ENCODE results near the gene NRAS.
A peak's percentile ranks its signal among the peaks of the same experiment; 100 is the strongest.

NRAS gene

GRCh38 chr1:114720492-114720891, 3.9 kb upstream of the NRAS start:
- Histone ChIP-seq H3K4me1 (ENCODE audit: control insufficient read depth, low read depth, low read length) (peaks cover 2% of the 10 kb centered on the region), H3K27ac (ENCODE audit: low read length) (no peak overlapping the region), H3K4me3 (ENCODE audit: low read length) (no peak overlapping the region), H3K36me3 (ENCODE audit: control insufficient read depth, low read depth, low read length) (peaks cover 77% of the 10 kb centered on the region), H3K9me3 (ENCODE audit: control insufficient read depth, low read depth, low read length) (no peaks in the 10 kb centered on the region), H3K27me3 (ENCODE audit: control insufficient read depth, insufficient read depth, low read length) (no peaks in the 10 kb centered on the region), H3K9ac (ENCODE audit: low read length) (no peak overlapping the region)

- Histone ChIP-seq H3K27me3 (ENCODE audit: control insufficient read depth, insufficient read depth, low read length) (no peaks in the 10 kb centered on the region), H3K36me3 (ENCODE audit: control insufficient read depth, low read depth, low read length) (peaks cover 67% of the 10 kb centered on the region), H3K27ac (ENCODE audit: low read length) (no peak overlapping the region), H3K4me3 (ENCODE audit: low read length) (no peak overlapping the region), H3K9ac (ENCODE audit: low read length) (no peak overlapping the region), H3K9me3 (ENCODE audit: control insufficient read depth, low read depth, low read length) (no peaks in the 10 kb centered on the region), H3K4me1 (ENCODE audit: control insufficient read depth, low read depth, low read length) (peaks cover 3% of the 10 kb centered on the region)
Observed at GRCh38 chr1:114719424-114719787, 2.8 kb upstream of the NRAS start.

- Histone ChIP-seq H3K27ac (ENCODE audit: low read length) (no peak overlapping the region), H3K27me3 (ENCODE audit: control insufficient read depth, insufficient read depth, low read length) (no peaks in the 10 kb centered on the region), H3K4me1 (ENCODE audit: control insufficient read depth, low read depth, low read length) (peaks cover 3% of the 10 kb centered on the region), H3K4me3 (ENCODE audit: low read length) (no peak overlapping the region), H3K36me3 (ENCODE audit: control insufficient read depth, low read depth, low read length) (peaks cover 65% of the 10 kb centered on the region), H3K9me3 (ENCODE audit: control insufficient read depth, low read depth, low read length) (no peaks in the 10 kb centered on the region), H3K9ac (ENCODE audit: low read length) (no peak overlapping the region)
Observed at GRCh38 chr1:114718661-114719423, 2.3 kb upstream of the NRAS start.

- Histone ChIP-seq H3K9ac (ENCODE audit: low read length) (peak overlapping the region; percentile 91), H3K4me3 (ENCODE audit: low read length) (peak overlapping the region; percentile 89), H3K27ac (ENCODE audit: low read length) (peak overlapping the region; percentile 81), H3K4me1 (ENCODE audit: control insufficient read depth, low read depth, low read length) (peaks cover 3% of the 10 kb centered on the region), H3K27me3 (ENCODE audit: control insufficient read depth, insufficient read depth, low read length) (no peaks in the 10 kb centered on the region), H3K9me3 (ENCODE audit: control insufficient read depth, low read depth, low read length) (no peaks in the 10 kb centered on the region), H3K36me3 (ENCODE audit: control insufficient read depth, low read depth, low read length) (peaks cover 60% of the 10 kb centered on the region)
Observed at GRCh38 chr1:114715952-114716303, 643 bp downstream of the NRAS start.

- peaks cover 3% of the 10 kb centered on the region for H3K4me1 ChIP-seq (ENCODE audit: control insufficient read depth, low read depth, low read length)
- no peak overlapping the region for H3K4me3 ChIP-seq (ENCODE audit: low read length)
- no peak overlapping the region for H3K9ac ChIP-seq (ENCODE audit: low read length)
- no peaks in the 10 kb centered on the region for H3K9me3 ChIP-seq (ENCODE audit: control insufficient read depth, low read depth, low read length)
- H3K36me3 ChIP-seq (ENCODE audit: control insufficient read depth, low read depth, low read length) = peaks cover 55% of the 10 kb centered on the region
- no peaks in the 10 kb centered on the region for H3K27me3 ChIP-seq (ENCODE audit: control insufficient read depth, insufficient read depth, low read length)
- no peak overlapping the region for H3K27ac ChIP-seq (ENCODE audit: low read length)
Observed at GRCh38 chr1:114712977-114713376, 3.6 kb downstream of the NRAS start.

GRCh38 chr1:114710360-114710759, 6.2 kb downstream of the NRAS start:
- Histone ChIP-seq H3K27me3 (ENCODE audit: control insufficient read depth, insufficient read depth, low read length) (no peaks in the 10 kb centered on the region), H3K4me3 (ENCODE audit: low read length) (no peak overlapping the region), H3K4me1 (ENCODE audit: control insufficient read depth, low read depth, low read length) (peaks cover under 1% of the 10 kb centered on the region), H3K9ac (ENCODE audit: low read length) (no peak overlapping the region), H3K36me3 (ENCODE audit: control insufficient read depth, low read depth, low read length) (peaks cover 69% of the 10 kb centered on the region), H3K9me3 (ENCODE audit: control insufficient read depth, low read depth, low read length) (no peaks in the 10 kb centered on the region), H3K27ac (ENCODE audit: low read length) (no peak overlapping the region)

GRCh38 chr1:114707604-114708003, 9.0 kb downstream of the NRAS start:
- Histone ChIP-seq H3K4me3 (ENCODE audit: low read length) (no peak overlapping the region), H3K9me3 (ENCODE audit: control insufficient read depth, low read depth, low read length) (no peaks in the 10 kb centered on the region), H3K9ac (ENCODE audit: low read length) (no peak overlapping the region), H3K27ac (ENCODE audit: low read length) (no peak overlapping the region), H3K4me1 (ENCODE audit: control insufficient read depth, low read depth, low read length) (no peaks in the 10 kb centered on the region), H3K27me3 (ENCODE audit: control insufficient read depth, insufficient read depth, low read length) (no peaks in the 10 kb centered on the region), H3K36me3 (ENCODE audit: control insufficient read depth, low read depth, low read length) (peaks cover 54% of the 10 kb centered on the region)

- Histone ChIP-seq H3K4me1 (ENCODE audit: control insufficient read depth, low read depth, low read length) (no peaks in the 10 kb centered on the region), H3K27ac (ENCODE audit: low read length) (no peak overlapping the region), H3K4me3 (ENCODE audit: low read length) (no peak overlapping the region), H3K9me3 (ENCODE audit: control insufficient read depth, low read depth, low read length) (no peaks in the 10 kb centered on the region), H3K27me3 (ENCODE audit: control insufficient read depth, insufficient read depth, low read length) (no peaks in the 10 kb centered on the region), H3K9ac (ENCODE audit: low read length) (no peak overlapping the region), H3K36me3 (ENCODE audit: control insufficient read depth, low read depth, low read length) (peaks cover 22% of the 10 kb centered on the region)
Observed at GRCh38 chr1:114703242-114703641, 13.3 kb downstream of the NRAS start.

- H3K9ac ChIP-seq (ENCODE audit: low read length) = no peak overlapping the region
Observed at GRCh38 chr1:114702737-114703136, 13.8 kb downstream of the NRAS start.

GRCh38 chr1:114701931-114702330, 14.6 kb downstream of the NRAS start:
- Histone ChIP-seq H3K4me1 (ENCODE audit: control insufficient read depth, low read depth, low read length) (no peaks in the 10 kb centered on the region), H3K9me3 (ENCODE audit: control insufficient read depth, low read depth, low read length) (no peaks in the 10 kb centered on the region), H3K36me3 (ENCODE audit: control insufficient read depth, low read depth, low read length) (peaks cover 8% of the 10 kb centered on the region), H3K27ac (ENCODE audit: low read length) (no peak overlapping the region), H3K4me3 (ENCODE audit: low read length) (no peak overlapping the region), H3K9ac (ENCODE audit: low read length) (no peak overlapping the region), H3K27me3 (ENCODE audit: control insufficient read depth, insufficient read depth, low read length) (no peaks in the 10 kb centered on the region)

More at GRCh38 chr1:114702737-114703136, 13.8 kb downstream of the NRAS start:
- H3K27ac ChIP-seq (ENCODE audit: low read length) = no peak overlapping the region
- no peaks in the 10 kb centered on the region for H3K9me3 ChIP-seq (ENCODE audit: control insufficient read depth, low read depth, low read length)
- H3K36me3 ChIP-seq (ENCODE audit: control insufficient read depth, low read depth, low read length) = peaks cover 16% of the 10 kb centered on the region
- no peak overlapping the region for H3K4me3 ChIP-seq (ENCODE audit: low read length)
- H3K27me3 ChIP-seq (ENCODE audit: control insufficient read depth, insufficient read depth, low read length) = no peaks in the 10 kb centered on the region
- no peaks in the 10 kb centered on the region for H3K4me1 ChIP-seq (ENCODE audit: control insufficient read depth, low read depth, low read length)

- no peaks in the 10 kb centered on the region for H3K27me3 ChIP-seq (ENCODE audit: control insufficient read depth, insufficient read depth, low read length)
- H3K4me1 ChIP-seq (ENCODE audit: control insufficient read depth, low read depth, low read length) = no peaks in the 10 kb centered on the region
- no peak overlapping the region for H3K27ac ChIP-seq (ENCODE audit: low read length)
- no peaks in the 10 kb centered on the region for H3K9me3 ChIP-seq (ENCODE audit: control insufficient read depth, low read depth, low read length)
- no peaks in the 10 kb centered on the region for H3K36me3 ChIP-seq (ENCODE audit: control insufficient read depth, low read depth, low read length)
- H3K4me3 ChIP-seq (ENCODE audit: low read length) = no peak overlapping the region
- H3K9ac ChIP-seq (ENCODE audit: low read length) = no peak overlapping the region
Observed at GRCh38 chr1:114700036-114700600, 16.5 kb downstream of the NRAS start.

GRCh38 chr1:114696810-114697209, 19.8 kb downstream of the NRAS start:
- Histone ChIP-seq H3K9me3 (ENCODE audit: control insufficient read depth, low read depth, low read length) (no peaks in the 10 kb centered on the region), H3K4me3 (ENCODE audit: low read length) (no peak overlapping the region), H3K27ac (ENCODE audit: low read length) (no peak overlapping the region), H3K27me3 (ENCODE audit: control insufficient read depth, insufficient read depth, low read length) (no peaks in the 10 kb centered on the region), H3K36me3 (ENCODE audit: control insufficient read depth, low read depth, low read length) (no peaks in the 10 kb centered on the region), H3K4me1 (ENCODE audit: control insufficient read depth, low read depth, low read length) (no peaks in the 10 kb centered on the region), H3K9ac (ENCODE audit: low read length) (no peak overlapping the region)

Measured in iPS-18a (cell line).